GM23338 (cell line): Measurements from ENCODE around the gene STEAP3. TPM values are rescaled to one million over a fixed set of nuclear protein-coding genes. Genes with fewer than 3 reads are reported as not detected.

ENCODE experiments used
- ATAC-seq: fragments of 200-7000 bp; cut with Tn5 transposase; 3 replicates; pipeline ENCODE4 v1.9.1; 2020
- DNase-seq: peaks from one replicate; pipeline ENCODE4 v3.0.0-alpha.2; 2015; ENCODE audit warnings: low spot score
- H2AFZ ChIP-seq: fragments of 200-600 bp; sonication (generic); 2 replicates; pipeline ENCODE4 v1.8.0; 2016; ENCODE audit warnings: antibody characterized with exemption, mild to moderate bottlenecking, moderate library complexity
- H3F3A ChIP-seq: fragments of 200-600 bp; sonication (generic); replicated peaks from 2 replicates; pipeline ENCODE4 v1.8.0; 2017; ENCODE audit warnings: antibody characterized with exemption, mixed run types, low read depth
- H3K27ac ChIP-seq: fragments of 200-600 bp; sonication (generic); 2 replicates; pipeline ENCODE4 v1.6.1; 2016; ENCODE audit warnings: low read depth
- H3K27me3 ChIP-seq: fragments of 200-600 bp; sonication (generic); 2 replicates; pipeline ENCODE4 v1.8.0; 2016; ENCODE audit warnings: mild to moderate bottlenecking, mixed run types, moderate library complexity; ENCODE audit not compliant: insufficient read depth
- H3K36me3 ChIP-seq: fragments of 200-600 bp; sonication (generic); 2 replicates; pipeline ENCODE4 v1.8.0; 2016; ENCODE audit warnings: mild to moderate bottlenecking; ENCODE audit not compliant: insufficient read depth
- H3K4me1 ChIP-seq: fragments of 200-600 bp; sonication (generic); 2 replicates; pipeline ENCODE4 v1.8.0; 2016; ENCODE audit warnings: mild to moderate bottlenecking, moderate library complexity; ENCODE audit not compliant: insufficient read depth
- H3K4me2 ChIP-seq: fragments of 200-600 bp; sonication (generic); 2 replicates; pipeline ENCODE4 v1.7.1; 2017; ENCODE audit warnings: mixed run types
- H3K4me3 ChIP-seq: fragments of 200-600 bp; sonication (generic); 2 replicates; pipeline ENCODE4 v1.6.1; 2016; ENCODE audit warnings: mixed run types
- H3K79me2 ChIP-seq: fragments of 200-600 bp; sonication (generic); replicated peaks from 2 replicates; pipeline ENCODE4 v1.8.0; 2017; ENCODE audit warnings: mild to moderate bottlenecking; ENCODE audit not compliant: insufficient read depth
- H3K9me2 ChIP-seq: fragments of 200-600 bp; sonication (generic); 2 replicates; pipeline ENCODE4 v1.8.0; 2017; ENCODE audit not compliant: insufficient read depth
- H4K20me1 ChIP-seq: fragments of 200-600 bp; sonication (generic); replicated peaks from 2 replicates; pipeline ENCODE4 v1.8.0; 2017; ENCODE audit warnings: mild to moderate bottlenecking; ENCODE audit not compliant: insufficient read depth
- H3K27ac Mint-ChIP-seq: 2 replicates; pipeline ENCODE4 v1.8.0; 2020; ENCODE audit warnings: inconsistent platforms, mild to moderate bottlenecking, moderate library complexity, mixed read lengths
- H3K27me3 Mint-ChIP-seq: 3 replicates; pipeline ENCODE4 v1.8.0; 2022; ENCODE audit warnings: low read depth, mild to moderate bottlenecking, moderate library complexity, mixed read lengths, inconsistent platforms; ENCODE audit not compliant: insufficient read depth, poor library complexity
- H3K36me3 Mint-ChIP-seq: 3 replicates; pipeline ENCODE4 v1.8.0; 2021; ENCODE audit warnings: low read depth, mild to moderate bottlenecking, inconsistent platforms, moderate library complexity, mixed read lengths
- H3K4me1 Mint-ChIP-seq: 3 replicates; pipeline ENCODE4 v1.8.0; 2020; ENCODE audit warnings: mild to moderate bottlenecking, inconsistent platforms, mixed read lengths
- H3K4me3 Mint-ChIP-seq: 3 replicates; pipeline ENCODE4 v1.8.0; 2021; ENCODE audit warnings: moderate library complexity, mild to moderate bottlenecking, inconsistent platforms, mixed read lengths
- H3K9me3 Mint-ChIP-seq: 3 replicates; pipeline ENCODE4 v1.8.0; 2020; ENCODE audit warnings: moderate library complexity, mild to moderate bottlenecking, inconsistent platforms, mixed read lengths
- CREB1 ChIP-seq: fragments of 250-450 bp; sonication (Bioruptor Pico); IDR thresholded peaks from 2 replicates; pipeline ENCODE4 v1.5.0; 2020; ENCODE audit warnings: low read depth, mild to moderate bottlenecking, moderate library complexity
- CTCF ChIP-seq, 2 experiments: fragments of 200-600 bp in 1 of 2; sonication (generic) in 1 of 2; conservative IDR thresholded peaks; 2 replicates each; pipeline versions ENCODE4 v1.5.1 to v1.6.1; 2016 to 2017; ENCODE audit warnings: antibody characterized with exemption in 2 of 2, low read depth in 2 of 2, mild to moderate bottlenecking in 2 of 2, moderate library complexity in 1 of 2
- ETS1 ChIP-seq: IDR thresholded peaks from 2 replicates; pipeline ENCODE4 v1.6.1; 2016; ENCODE audit warnings: antibody characterized with exemption
- EZH2 ChIP-seq: fragments of 200-600 bp; sonication (generic); IDR thresholded peaks from one replicate; pipeline ENCODE4 v1.8.0; 2017; ENCODE audit warnings: antibody characterized with exemption, mild to moderate bottlenecking, low read depth; ENCODE audit not compliant: unreplicated experiment
- EZH2phosphoT487 ChIP-seq: fragments of 200-600 bp; sonication (generic); IDR thresholded peaks from one replicate; pipeline ENCODE4 v1.8.1; 2018; ENCODE audit warnings: antibody characterized with exemption; ENCODE audit not compliant: unreplicated experiment
- JUNB ChIP-seq: IDR thresholded peaks from one replicate; pipeline ENCODE4 v1.6.1; 2016; ENCODE audit warnings: antibody characterized with exemption; ENCODE audit not compliant: unreplicated experiment
- POLR2AphosphoS5 ChIP-seq: IDR thresholded peaks from 2 replicates; pipeline ENCODE4 v1.6.1; 2016; ENCODE audit warnings: antibody characterized with exemption, low read depth
- ZNF114 ChIP-seq: fragments of 250-450 bp; sonication (Bioruptor Pico); IDR thresholded peaks from 2 replicates; pipeline ENCODE4 v1.5.0; 2020; ENCODE audit warnings: mild to moderate bottlenecking, moderate library complexity
- ZNF462 ChIP-seq: fragments of 250-450 bp; sonication (Bioruptor Pico); IDR thresholded peaks from 2 replicates; pipeline ENCODE4 v1.5.0; 2020; ENCODE audit warnings: mild to moderate bottlenecking, moderate library complexity
- polyA plus RNA-seq: library from polyadenylated mRNA; unstranded; fragments of >200 nt; fragmentation: Nextera tagmentation; extraction: Ambion mirVana; gene quantifications from 2 replicates; pipeline ENCODE4 v1.2.1, GENCODE V29; 2016
- total RNA-seq: library from RNA; depleted of rRNA; stranded (reverse); fragments of >200 nt; shearing (Covaris generic); gene quantifications from 2 replicates; pipeline ENCODE4 v1.2.3, GENCODE V29; 2014

The STEAP3 gene
- total and polyA plus RNA-seq, 2 experiments from 2014 or later: 8.6 to 27.3 TPM

GRCh38 chr2:119245841-119246230 lies 22.2 kb downstream of the STEAP3 start:
- Histone ChIP-seq H3K4me1 (peaks cover 4% of the 10 kb centered on the region; the same call in 1 of the 2 replicates), H3K27me3 (no peaks in the 10 kb centered on the region), H3K36me3 (no peaks in the 10 kb centered on the region), H3K4me3 (no peak overlapping the region), H3K79me2 (no peaks in the 10 kb centered on the region), H3F3A (0 out of 2 replicates have a peak, but pooled peaks cover 3% of the 10 kb centered on the region), H2AFZ (no peak overlapping the region), H4K20me1 (no peaks in the 10 kb centered on the region), H3K4me2 (no peak overlapping the region), H3K9me2 (no peaks in the 10 kb centered on the region), H3K27ac (no peak overlapping the region)
- peaks cover 38% of the 10 kb centered on the region for H3K36me3 Mint-ChIP-seq
- no peak overlapping the region for H3K27ac Mint-ChIP-seq
- H3K27me3 Mint-ChIP-seq: peaks cover 13% of the 10 kb centered on the region
- TF ChIP-seq EZH2phosphoT487 (no peak), POLR2AphosphoS5 (no peak), EZH2 (no peak), JUNB (no peak)
- peaks cover 7% of the 10 kb centered on the region for H3K4me1 Mint-ChIP-seq
- H3K4me3 Mint-ChIP-seq: no peak overlapping the region
- no peak for DNase-seq
- no peaks in the 10 kb centered on the region for H3K9me3 Mint-ChIP-seq
- ATAC-seq: no peak

DNA sequence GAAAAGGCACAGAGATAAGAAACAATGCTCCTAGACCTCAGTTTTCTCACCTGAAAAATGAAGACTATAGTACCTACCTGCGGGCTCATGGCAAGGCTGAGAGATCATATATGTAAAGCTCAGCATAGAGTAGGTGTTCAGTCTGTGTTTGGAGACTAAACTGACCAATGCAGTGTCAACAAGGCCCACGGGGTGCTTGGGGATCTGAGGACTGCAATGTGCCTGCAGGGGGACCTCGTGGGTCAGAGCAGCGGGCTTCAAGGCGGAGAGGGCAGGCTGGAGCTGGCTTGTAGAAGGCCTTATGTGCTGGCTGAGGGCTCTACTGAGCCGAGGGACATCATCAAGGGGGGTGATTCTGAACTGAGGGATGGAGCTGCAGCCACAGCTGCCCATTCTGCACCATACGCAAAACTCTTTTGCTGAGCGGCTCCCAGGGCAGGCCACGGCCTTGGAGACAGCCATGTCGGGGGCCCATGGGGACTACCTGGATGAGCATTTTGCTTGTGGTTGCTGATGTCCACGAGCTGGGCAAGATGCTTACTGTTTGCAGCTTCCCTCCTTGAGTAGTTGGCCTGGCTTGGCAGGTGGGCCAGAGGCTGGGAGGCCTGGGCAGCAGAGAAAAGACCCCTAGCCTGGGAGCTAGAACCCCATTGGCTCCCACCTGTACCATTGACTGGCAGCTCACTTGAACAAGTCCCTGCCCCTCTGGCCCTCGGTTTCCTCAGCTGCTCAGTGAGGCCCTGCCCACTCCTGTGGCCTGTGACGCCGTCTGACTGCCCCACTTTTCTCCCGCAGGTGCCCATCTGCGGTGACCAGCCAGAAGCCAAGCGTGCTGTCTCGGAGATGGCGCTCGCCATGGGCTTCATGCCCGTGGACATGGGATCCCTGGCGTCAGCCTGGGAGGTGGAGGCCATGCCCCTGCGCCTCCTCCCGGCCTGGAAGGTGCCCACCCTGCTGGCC lies 23.5 kb downstream of the STEAP3 start:
- Histone ChIP-seq H2AFZ (no peak overlapping the region), H3K9me2 (no peaks in the 10 kb centered on the region), H3K4me2 (no peak overlapping the region), H3F3A (no peaks in the 10 kb centered on the region), H4K20me1 (no peaks in the 10 kb centered on the region), H3K79me2 (no peaks in the 10 kb centered on the region), H3K4me1 (no peaks in the 10 kb centered on the region), H3K36me3 (no peaks in the 10 kb centered on the region), H3K27me3 (no peaks in the 10 kb centered on the region), H3K27ac (no peak overlapping the region), H3K4me3 (no peak overlapping the region)
- Mint-ChIP-seq H3K4me1 (no peaks in the 10 kb centered on the region; the same call in 2 of the 3 replicates), H3K9me3 (no peaks in the 10 kb centered on the region), H3K4me3 (no peak overlapping the region), H3K27me3 (peaks cover 10% of the 10 kb centered on the region), H3K27ac (no peak overlapping the region), H3K36me3 (peaks cover 41% of the 10 kb centered on the region)
- DNase-seq (no peak), ATAC-seq (peak; percentile 64)
- TF ChIP-seq ETS1: no peak
- TF ChIP-seq JUNB: no peak
- no peak for TF ChIP-seq ZNF114
- peak in 1 of 2 experiments; percentile 44; a peak in 2 of 4 replicates for TF ChIP-seq CTCF (conservative IDR thresholded peaks at IDR 0.05; ENCODE audit: low read depth in 2 of 2)
- no peak for TF ChIP-seq EZH2phosphoT487
- no peak for TF ChIP-seq CREB1
- TF ChIP-seq ZNF462 (CRISPR knock-in tag): no peak
